Skin epidermis (tissue), 12 donors: ENCODE data around the gene GNL2.
"Not testable (repeated sequence)": the region's sequence is repeated elsewhere in the genome, so short reads cannot be mapped to it uniquely, and the experiment has no call there.

Experiments used
- H3K27ac ChIP-seq, 21 experiments: fragments of 200-600 bp; sonication (generic) in 11 of 21; one replicate each; pipeline ENCODE4 v1.5.0; 2020; ENCODE audit warnings: mild to moderate bottlenecking in 3 of 21, inconsistent platforms in 2 of 21, moderate library complexity in 2 of 21
- H3K4me3 ChIP-seq, 7 experiments: fragments of 200-600 bp; sonication (generic) in 2 of 7; one replicate each; pipeline ENCODE4 v1.5.0; 2020; ENCODE audit warnings: inconsistent platforms in 2 of 7, mild to moderate bottlenecking in 2 of 7, moderate library complexity in 1 of 7

The GNL2 gene

DNA sequence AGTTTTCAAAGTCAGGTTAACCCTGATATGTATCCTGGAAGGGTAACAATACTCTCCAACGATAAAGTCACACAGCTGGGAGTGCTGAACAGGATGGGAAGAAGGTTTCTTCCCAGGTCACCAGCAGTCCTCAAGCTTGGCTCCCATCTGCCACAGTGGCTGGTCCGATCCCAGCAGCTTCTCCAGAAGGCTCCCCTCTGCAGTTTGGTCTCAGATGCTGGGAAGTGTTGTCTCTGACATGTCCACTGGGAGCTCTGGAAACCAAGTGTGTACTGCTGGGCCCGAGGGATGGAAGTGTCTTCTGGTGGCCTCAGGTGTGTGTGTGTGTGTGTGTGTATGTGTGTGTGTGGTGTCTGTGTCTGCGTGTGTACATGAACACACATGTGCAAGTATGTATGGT lies 16.4 kb upstream of the GNL2 start:
- Histone ChIP-seq H3K4me3 (no peak overlapping the region), H3K27ac (no peak overlapping the region)

GRCh38 chr1:37609994-37610393 lies 14.3 kb upstream of the GNL2 start:
- H3K27ac ChIP-seq: no peak overlapping the region
- H3K4me3 ChIP-seq: no peak overlapping the region

DNA sequence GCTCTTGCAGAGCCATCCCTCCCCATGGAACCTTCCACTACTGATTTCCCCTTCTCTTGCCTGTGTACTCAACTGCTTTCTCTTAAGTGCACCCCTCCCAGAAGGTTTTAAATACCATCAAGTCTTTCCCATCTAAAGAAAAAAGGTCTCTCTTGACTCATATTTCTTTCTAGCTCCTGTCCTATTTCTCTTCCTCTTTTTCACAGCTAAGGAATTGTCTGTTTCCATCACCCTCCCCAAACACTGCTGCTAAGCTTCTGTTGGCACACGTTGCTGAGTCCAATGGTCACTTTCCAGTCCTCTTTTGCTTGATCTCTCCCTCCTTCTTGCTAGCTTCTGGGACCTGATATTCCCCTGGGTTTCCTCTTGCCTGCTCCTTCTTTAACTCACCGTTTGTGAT lies 13.3 kb upstream of the GNL2 start:
- H3K4me3 ChIP-seq: no peak overlapping the region
- no peak overlapping the region for H3K27ac ChIP-seq

GRCh38 chr1:37606481-37607263 lies 10.9 kb upstream of the GNL2 start:
- Histone ChIP-seq H3K4me3 (no peak overlapping the region), H3K27ac (peak overlapping the region in 10 of 21 experiments; percentile 9 to 70 (median 32))

DNA sequence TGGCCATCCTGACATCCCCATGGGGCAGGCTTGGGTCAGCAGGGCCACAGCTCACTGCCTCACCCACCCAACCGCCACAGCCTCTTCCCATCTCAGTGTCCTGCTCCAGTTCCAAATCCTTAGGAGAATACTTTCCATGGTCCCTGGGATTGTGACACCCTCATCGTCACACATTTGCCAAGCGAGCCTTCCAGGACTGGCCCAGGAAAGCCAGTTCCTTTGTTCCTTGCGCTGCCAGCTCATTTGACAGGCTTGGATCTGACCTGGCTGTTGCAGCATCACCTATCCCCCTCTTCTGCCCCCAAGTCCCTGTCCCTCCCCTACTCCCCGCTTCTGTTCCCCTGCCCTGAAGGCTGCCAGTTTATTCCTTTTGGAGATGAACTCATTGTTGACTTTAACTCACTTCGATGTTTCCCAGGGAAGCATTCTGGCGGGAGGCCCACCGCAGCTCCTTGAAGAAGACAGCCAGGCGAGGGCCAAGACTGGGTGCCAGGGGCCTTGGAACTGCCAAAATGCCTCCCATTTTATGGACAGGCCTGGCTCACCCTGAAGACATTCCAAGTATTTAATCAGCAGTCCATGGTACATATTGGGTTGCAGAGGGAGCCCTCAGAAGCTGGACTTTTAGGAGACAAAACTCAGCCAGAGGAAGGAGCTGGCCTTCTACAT lies 10.2 kb upstream of the GNL2 start:
- Histone ChIP-seq H3K4me3 (no peak overlapping the region), H3K27ac (peak overlapping the region in 11 of 21 experiments; percentile 9 to 70 (median 26))

DNA sequence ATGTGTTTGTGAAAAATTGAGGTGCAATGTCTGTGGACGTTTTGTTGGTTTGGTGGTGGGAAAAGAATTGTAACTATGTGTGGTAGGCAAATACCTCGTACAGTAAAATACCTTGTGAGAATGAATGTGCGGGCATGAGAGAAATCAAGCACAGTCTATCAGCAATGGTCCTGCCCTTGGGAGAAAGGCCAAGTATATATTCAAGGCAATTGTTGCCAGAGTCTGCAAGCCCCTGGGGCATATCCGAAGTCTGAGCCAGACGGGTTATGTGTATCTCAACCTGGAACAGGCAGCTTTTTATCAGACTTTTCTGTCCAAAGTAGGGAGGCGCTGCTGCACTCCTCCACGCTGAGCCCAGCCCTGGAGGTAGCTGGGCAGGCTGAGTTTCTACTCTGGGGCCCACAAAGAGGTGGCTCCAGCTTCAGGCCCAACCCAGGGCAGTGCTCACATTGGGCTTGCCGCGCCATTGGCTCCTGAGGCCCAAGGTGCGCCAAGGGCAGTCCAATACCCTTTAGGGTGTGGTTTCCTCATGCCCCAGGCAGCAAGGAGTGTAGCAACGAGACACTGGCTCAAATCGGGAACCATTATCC lies 9.4 kb upstream of the GNL2 start:
- peak overlapping the region in 7 of 21 experiments; percentile 9 to 70 (median 39) for H3K27ac ChIP-seq
- no peak overlapping the region for H3K4me3 ChIP-seq

GRCh38 chr1:37602750-37603694 lies 7.3 kb upstream of the GNL2 start:
- Histone ChIP-seq H3K27ac (no peak overlapping the region), H3K4me3 (no peak overlapping the region)

- H3K4me3 ChIP-seq: no peak overlapping the region
Measured at GRCh38 chr1:37601441-37601840, 5.7 kb upstream of the GNL2 start.

GRCh38 chr1:37599940-37600339 lies 4.2 kb upstream of the GNL2 start:
- no peak overlapping the region for H3K27ac ChIP-seq
- no peak overlapping the region for H3K4me3 ChIP-seq

More at GRCh38 chr1:37601441-37601840, 5.7 kb upstream of the GNL2 start:
- H3K27ac ChIP-seq: no peak overlapping the region

GRCh38 chr1:37596182-37596667 lies 488 bp upstream of the GNL2 start:
- peak overlapping the region in 18 of 21 experiments; percentile 46 to 88 (median 82) for H3K27ac ChIP-seq
- peak overlapping the region; percentile 56 to 81 (median 70) for H3K4me3 ChIP-seq

GRCh38 chr1:37593726-37594125 lies 2.0 kb downstream of the GNL2 start:
- Histone ChIP-seq H3K27ac (no peak overlapping the region), H3K4me3 (no peak overlapping the region)

DNA sequence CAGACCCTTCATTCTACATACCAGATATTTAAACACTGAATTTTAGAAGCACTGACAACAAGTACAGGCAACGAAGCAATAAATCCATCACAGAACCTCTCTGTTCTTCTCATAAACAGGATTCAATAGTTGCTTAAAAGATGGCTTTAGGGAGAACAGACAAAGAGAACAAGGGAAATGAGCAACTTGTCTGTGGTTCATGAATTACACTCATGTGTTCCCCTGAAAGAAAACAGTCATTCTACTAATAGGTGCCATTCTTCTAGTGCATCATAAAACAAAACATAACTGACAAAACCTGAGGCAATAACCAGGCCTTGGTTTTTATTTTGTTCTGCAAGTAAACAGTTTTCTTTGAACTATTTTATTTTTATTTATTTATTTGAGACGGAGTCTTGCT lies 6.8 kb downstream of the GNL2 start:
- H3K4me3 ChIP-seq: no peak overlapping the region
- H3K27ac ChIP-seq: no peak overlapping the region

GRCh38 chr1:37584544-37584943 lies 11.2 kb downstream of the GNL2 start:
- not testable (repeated sequence) for H3K4me3 ChIP-seq, H3K27ac ChIP-seq

DNA sequence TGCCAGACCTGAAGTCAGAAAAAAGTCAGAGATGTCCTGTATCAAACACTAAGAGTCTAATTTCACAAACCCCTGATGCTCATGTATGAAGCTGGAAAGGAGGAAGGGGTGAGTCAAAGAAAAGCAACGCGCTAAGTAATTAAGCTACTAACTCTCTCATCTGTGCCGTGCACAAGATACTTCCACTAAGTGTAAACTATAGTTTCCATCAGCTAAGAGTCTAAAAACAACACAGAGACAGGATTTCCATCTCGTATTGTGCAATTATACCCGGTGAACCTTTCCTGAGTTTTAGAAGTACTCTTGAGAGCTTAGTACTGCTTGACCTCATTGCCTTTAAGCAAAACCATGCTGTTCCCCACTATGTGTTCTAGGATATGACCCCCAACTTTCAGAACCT lies 20.0 kb downstream of the GNL2 start:
- H3K27ac ChIP-seq: peak overlapping the region in 3 of 21 experiments; percentile 17 to 40 (median 33)
- no peak overlapping the region for H3K4me3 ChIP-seq

- Histone ChIP-seq H3K27ac (peak overlapping the region in 2 of 21 experiments; percentile 17 to 33), H3K4me3 (no peak overlapping the region)
Measured at GRCh38 chr1:37574834-37575480, 20.8 kb downstream of the GNL2 start.

GRCh38 chr1:37570528-37571334 lies 25.0 kb downstream of the GNL2 start:
- no peak overlapping the region for H3K27ac ChIP-seq
- no peak overlapping the region for H3K4me3 ChIP-seq

GRCh38 chr1:37567023-37567422 lies 28.7 kb downstream of the GNL2 start:
- no peak overlapping the region for H3K4me3 ChIP-seq
- no peak overlapping the region for H3K27ac ChIP-seq

GRCh38 chr1:37564892-37565291 lies 30.8 kb downstream of the GNL2 start:
- H3K27ac ChIP-seq: peak overlapping the region in 1 of 21 experiments; percentile 28

More at GRCh38 chr1:37564892-37565291, 30.8 kb downstream of the GNL2 start:
- no peak overlapping the region for H3K4me3 ChIP-seq
